Neural cell (in vitro differentiated cells): Measurements from ENCODE around the gene SCN4B.

Source experiments
- EP300 ChIP-seq: fragments of 450-650 bp; conservative IDR thresholded peaks from 2 replicates; pipeline ENCODE4 v1.6.1; 2014; ENCODE audit warnings: antibody characterized with exemption, mild to moderate bottlenecking, moderate library complexity; ENCODE audit not compliant: poor library complexity, severe bottlenecking
- EZH2 ChIP-seq: fragments of 200-600, 300-800 bp; shearing (Covaris generic), sonication (generic); IDR thresholded peaks from 2 replicates; pipeline ENCODE4 v1.6.1; 2014; ENCODE audit warnings: antibody characterized with exemption, low read length, borderline replicate concordance, mild to moderate bottlenecking; ENCODE audit not compliant: insufficient read depth, poor library complexity, severe bottlenecking
- POLR2AphosphoS5 ChIP-seq: IDR thresholded peaks from 2 replicates; pipeline ENCODE4 v1.6.1; 2012
- RAD21 ChIP-seq: fragments of 450-650 bp; conservative IDR thresholded peaks from 2 replicates; pipeline ENCODE4 v1.6.1; 2014; ENCODE audit warnings: antibody characterized with exemption, mild to moderate bottlenecking, moderate library complexity
- TF ChIP-seq, protein P1 (sequence below): fragments of 450-650 bp; IDR thresholded peaks from 2 replicates; pipeline ENCODE4 v1.5.1; 2014; ENCODE audit warnings: antibody characterized with exemption, mild to moderate bottlenecking, moderate library complexity; ENCODE audit not compliant: poor library complexity, severe bottlenecking
- TF ChIP-seq, protein P2 (sequence below): IDR thresholded peaks from 2 replicates; pipeline ENCODE4 v1.6.1; 2012; ENCODE audit warnings: borderline replicate concordance

DNA sequence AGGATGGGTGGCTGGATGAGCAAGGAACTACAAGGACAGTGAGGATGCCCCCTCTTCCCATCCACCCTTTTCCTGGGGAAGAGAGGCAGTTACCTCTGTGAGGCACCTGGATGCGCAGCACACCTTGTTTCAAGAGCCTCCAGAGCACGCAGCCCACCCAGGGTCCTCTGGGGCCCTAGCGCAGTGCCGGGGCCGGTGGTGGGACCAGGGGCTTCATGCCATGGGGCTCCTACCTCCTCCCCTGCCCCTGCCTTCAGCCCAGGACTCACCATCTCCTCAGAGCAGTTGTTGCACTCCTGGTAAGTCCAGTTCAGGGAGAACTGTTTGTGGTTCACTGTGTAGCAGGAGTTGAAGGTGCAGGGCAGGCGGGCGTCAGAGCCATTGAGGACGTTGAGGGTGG is 15.7 kb upstream of the SCN4B start:
- TF ChIP-seq, protein P1, sequence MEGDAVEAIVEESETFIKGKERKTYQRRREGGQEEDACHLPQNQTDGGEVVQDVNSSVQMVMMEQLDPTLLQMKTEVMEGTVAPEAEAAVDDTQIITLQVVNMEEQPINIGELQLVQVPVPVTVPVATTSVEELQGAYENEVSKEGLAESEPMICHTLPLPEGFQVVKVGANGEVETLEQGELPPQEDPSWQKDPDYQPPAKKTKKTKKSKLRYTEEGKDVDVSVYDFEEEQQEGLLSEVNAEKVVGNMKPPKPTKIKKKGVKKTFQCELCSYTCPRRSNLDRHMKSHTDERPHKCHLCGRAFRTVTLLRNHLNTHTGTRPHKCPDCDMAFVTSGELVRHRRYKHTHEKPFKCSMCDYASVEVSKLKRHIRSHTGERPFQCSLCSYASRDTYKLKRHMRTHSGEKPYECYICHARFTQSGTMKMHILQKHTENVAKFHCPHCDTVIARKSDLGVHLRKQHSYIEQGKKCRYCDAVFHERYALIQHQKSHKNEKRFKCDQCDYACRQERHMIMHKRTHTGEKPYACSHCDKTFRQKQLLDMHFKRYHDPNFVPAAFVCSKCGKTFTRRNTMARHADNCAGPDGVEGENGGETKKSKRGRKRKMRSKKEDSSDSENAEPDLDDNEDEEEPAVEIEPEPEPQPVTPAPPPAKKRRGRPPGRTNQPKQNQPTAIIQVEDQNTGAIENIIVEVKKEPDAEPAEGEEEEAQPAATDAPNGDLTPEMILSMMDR: no peak
- TF ChIP-seq EP300 (no peak), EZH2 (no peak), RAD21 (no peak), POLR2AphosphoS5 (no peak)
- TF ChIP-seq, protein P2, sequence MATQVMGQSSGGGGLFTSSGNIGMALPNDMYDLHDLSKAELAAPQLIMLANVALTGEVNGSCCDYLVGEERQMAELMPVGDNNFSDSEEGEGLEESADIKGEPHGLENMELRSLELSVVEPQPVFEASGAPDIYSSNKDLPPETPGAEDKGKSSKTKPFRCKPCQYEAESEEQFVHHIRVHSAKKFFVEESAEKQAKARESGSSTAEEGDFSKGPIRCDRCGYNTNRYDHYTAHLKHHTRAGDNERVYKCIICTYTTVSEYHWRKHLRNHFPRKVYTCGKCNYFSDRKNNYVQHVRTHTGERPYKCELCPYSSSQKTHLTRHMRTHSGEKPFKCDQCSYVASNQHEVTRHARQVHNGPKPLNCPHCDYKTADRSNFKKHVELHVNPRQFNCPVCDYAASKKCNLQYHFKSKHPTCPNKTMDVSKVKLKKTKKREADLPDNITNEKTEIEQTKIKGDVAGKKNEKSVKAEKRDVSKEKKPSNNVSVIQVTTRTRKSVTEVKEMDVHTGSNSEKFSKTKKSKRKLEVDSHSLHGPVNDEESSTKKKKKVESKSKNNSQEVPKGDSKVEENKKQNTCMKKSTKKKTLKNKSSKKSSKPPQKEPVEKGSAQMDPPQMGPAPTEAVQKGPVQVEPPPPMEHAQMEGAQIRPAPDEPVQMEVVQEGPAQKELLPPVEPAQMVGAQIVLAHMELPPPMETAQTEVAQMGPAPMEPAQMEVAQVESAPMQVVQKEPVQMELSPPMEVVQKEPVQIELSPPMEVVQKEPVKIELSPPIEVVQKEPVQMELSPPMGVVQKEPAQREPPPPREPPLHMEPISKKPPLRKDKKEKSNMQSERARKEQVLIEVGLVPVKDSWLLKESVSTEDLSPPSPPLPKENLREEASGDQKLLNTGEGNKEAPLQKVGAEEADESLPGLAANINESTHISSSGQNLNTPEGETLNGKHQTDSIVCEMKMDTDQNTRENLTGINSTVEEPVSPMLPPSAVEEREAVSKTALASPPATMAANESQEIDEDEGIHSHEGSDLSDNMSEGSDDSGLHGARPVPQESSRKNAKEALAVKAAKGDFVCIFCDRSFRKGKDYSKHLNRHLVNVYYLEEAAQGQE: no peak
